A549 (cell line): Measurements from ENCODE around the gene DTNB. TPM values are rescaled to one million over a fixed set of nuclear protein-coding genes. Genes with fewer than 3 reads are reported as not detected.

ENCODE experiments used
- ATAC-seq, 2 experiments: fragments of 200-7000 bp in 1 of 2; fragments of >200 bp in 1 of 2; cut with Nextera tagmentation in 1 of 2; cut with Tn5 transposase in 1 of 2; 3 replicates each; pipeline versions ENCODE4 v1.8.0 to v1.9.1; 2018 to 2020; ENCODE audit warnings: mild to moderate bottlenecking in 1 of 2, moderate library complexity in 1 of 2
- CTCF ChIA-PET: fragments of 300-600 bp; sonication (Branson Sonifier 250); formaldehyde crosslinking; extraction: SDS; loops from one replicate; lab custom pipeline; 2021; ENCODE audit warnings: antibody characterized with exemption, inconsistent platforms; lab: Yijun Ruan, JAX
- POLR2A ChIA-PET: fragments of 350-600 bp; formaldehyde crosslinking; extraction: SDS; loops from one replicate; lab custom pipeline; 2021; ENCODE audit warnings: antibody characterized with exemption, inconsistent platforms; lab: Yijun Ruan, JAX
- DNase-seq, 2 experiments: peaks; one replicate each; pipeline versions ENCODE4 v3.0.0 to v3.0.0-alpha.2; 2011 to 2016; ENCODE audit warnings: low read depth in 1 of 2, low spot score in 1 of 2
- FAIRE-seq: peaks from 2 replicates; lab custom pipeline; 2011; peaks lifted over from hg19 to GRCh38; lab: Jason Lieb, UNC
- H3K27ac ChIP-seq, 2 experiments: fragments of >200 bp; sonication (Bioruptor Twin); formaldehyde crosslinking; 3 replicates each; pipeline ENCODE4 v1.5.1; 2016 to 2017
- H3K4me1 ChIP-seq: fragments of >200 bp; sonication (Bioruptor Twin); formaldehyde crosslinking; 3 replicates; pipeline ENCODE4 v1.6.1; 2016
- H3K4me2 ChIP-seq: fragments of >200 bp; sonication (Bioruptor Twin); formaldehyde crosslinking; 3 replicates; pipeline ENCODE4 v1.6.1; 2016
- H3K4me3 ChIP-seq: fragments of >200 bp; sonication (Bioruptor Twin); formaldehyde crosslinking; 3 replicates; pipeline ENCODE4 v1.5.1; 2016
- H3K9me3 ChIP-seq: fragments of >200 bp; sonication (Bioruptor Twin); formaldehyde crosslinking; 3 replicates; pipeline ENCODE4 v1.6.1; 2016
- CHD4 ChIP-seq: fragments of 200-600 bp; sonication (generic); IDR thresholded peaks from 2 replicates; pipeline ENCODE4 v1.6.1; 2016; ENCODE audit warnings: antibody characterized with exemption, mild to moderate bottlenecking, borderline replicate concordance
- FOSB ChIP-seq: fragments of 250-450 bp; sonication (Bioruptor Pico); IDR thresholded peaks from 2 replicates; pipeline ENCODE4 v1.5.0; 2020; ENCODE audit warnings: mild to moderate bottlenecking, moderate library complexity
- FOXS1 ChIP-seq: fragments of 250-450 bp; sonication (Bioruptor Pico); IDR thresholded peaks from 2 replicates; pipeline ENCODE4 v1.5.0; 2020; ENCODE audit warnings: mild to moderate bottlenecking, moderate library complexity
- HOXA7 ChIP-seq: fragments of 250-450 bp; sonication (Bioruptor Pico); IDR thresholded peaks from 2 replicates; pipeline ENCODE4 v1.5.0; 2020; ENCODE audit warnings: mild to moderate bottlenecking, moderate library complexity
- HOXB5 ChIP-seq: fragments of 250-450 bp; sonication (Bioruptor Pico); IDR thresholded peaks from 2 replicates; pipeline ENCODE4 v1.5.0; 2020; ENCODE audit warnings: mild to moderate bottlenecking, moderate library complexity
- JUN ChIP-seq, 2 experiments: fragments of >200 bp; sonication (Bioruptor Twin); formaldehyde crosslinking; IDR thresholded peaks; 2 replicates in 1 of 2; 3 replicates in 1 of 2; pipeline ENCODE4 v1.6.1; 2016 to 2017
- JUNB ChIP-seq: fragments of >200 bp; sonication (Bioruptor Twin); formaldehyde crosslinking; IDR thresholded peaks from 2 replicates; pipeline ENCODE4 v1.6.1; 2016
- MAFK ChIP-seq: fragments of 450-650 bp; IDR thresholded peaks from 2 replicates; pipeline ENCODE4 v1.6.1; 2014; ENCODE audit not compliant: partially characterized antibody
- MAZ ChIP-seq: fragments of 150-350 bp; IDR thresholded peaks from 2 replicates; pipeline ENCODE4 v1.6.1; 2014; ENCODE audit warnings: antibody characterized with exemption, low read depth, low read length, borderline replicate concordance
- NFE2L2 ChIP-seq: fragments of 150-350 bp; conservative IDR thresholded peaks from 2 replicates; pipeline ENCODE4 v1.6.1; 2014; ENCODE audit warnings: low read length
- NR3C1 ChIP-seq: fragments of >200 bp; sonication (Bioruptor Twin); formaldehyde crosslinking; IDR thresholded peaks from 3 replicates; pipeline ENCODE4 v1.6.1; 2017
- PHF8 ChIP-seq: fragments of 200-600 bp; sonication (generic); IDR thresholded peaks from 2 replicates; pipeline ENCODE4 v1.6.1; 2016; ENCODE audit warnings: low read depth, mild to moderate bottlenecking, antibody characterized with exemption, moderate library complexity, borderline replicate concordance
- RAD21 ChIP-seq, 2 experiments: fragments of >200 bp in 1 of 2; sonication (Bioruptor Twin) in 1 of 2; formaldehyde crosslinking in 1 of 2; IDR thresholded peaks in 1 of 2; conservative IDR thresholded peaks in 1 of 2; 2 replicates in 1 of 2; 3 replicates in 1 of 2; pipeline ENCODE4 v1.6.1; 2012 to 2018; ENCODE audit warnings: inconsistent platforms in 1 of 2
- TFCP2L1 ChIP-seq: fragments of 250-450 bp; sonication (Bioruptor Pico); IDR thresholded peaks from 2 replicates; pipeline ENCODE4 v1.5.0; 2021; ENCODE audit warnings: mild to moderate bottlenecking
- TP53 ChIP-seq: fragments of 250-450 bp; sonication (Bioruptor Pico); IDR thresholded peaks from 2 replicates; pipeline ENCODE4 v1.5.0; 2021; ENCODE audit warnings: mild to moderate bottlenecking, moderate library complexity
- WGBS: methylation state at CpG from one replicate; pipeline ENCODE4 v1.1.6; 2017; ENCODE audit errors: missing lambda C conversion rate; 5-methylcytosine and 5-hydroxymethylcytosine counted together
- polyA plus RNA-seq, 4 experiments: library from polyadenylated mRNA; depleted of rRNA in 3 of 4; stranded (reverse); fragments of >200 nt; fragmentation: RNase III in 1 of 4; extraction: RNeasy Plus Mini Kit Qiagen cat#74134 plus additional on column Dnase treatment in 1 of 4; gene quantifications; 2 replicates in 3 of 4; 3 replicates in 1 of 4; pipeline ENCODE4 v1.2.3, GENCODE V29; 2011 to 2017
- TF ChIP-seq, protein P1 (sequence below): fragments of 250-450 bp; sonication (Bioruptor Pico); IDR thresholded peaks from 2 replicates; pipeline ENCODE4 v1.5.0; 2021; ENCODE audit warnings: mild to moderate bottlenecking, moderate library complexity, borderline replicate concordance
- TF ChIP-seq, protein P2 (sequence below): IDR thresholded peaks from 2 replicates; pipeline ENCODE4 v1.6.1; 2012; ENCODE audit warnings: low read depth, borderline replicate concordance
- TF ChIP-seq, protein P3 (sequence below): fragments of 450-650 bp; IDR thresholded peaks from 2 replicates; pipeline ENCODE4 v1.6.1; 2014; ENCODE audit warnings: antibody characterized with exemption
- TF ChIP-seq, protein P4 (sequence below): fragments of >200 bp; sonication (Bioruptor Twin); formaldehyde crosslinking; IDR thresholded peaks from 2 replicates; pipeline ENCODE4 v1.6.1; 2016
- TF ChIP-seq, protein P5 (sequence below): IDR thresholded peaks from 2 replicates; pipeline ENCODE4 v1.6.1; 2012

The DTNB gene
- polyA plus RNA-seq, 2 of the 4 experiments (the other 2 are of a cell fraction): 11.2 to 32.6 TPM

DNA sequence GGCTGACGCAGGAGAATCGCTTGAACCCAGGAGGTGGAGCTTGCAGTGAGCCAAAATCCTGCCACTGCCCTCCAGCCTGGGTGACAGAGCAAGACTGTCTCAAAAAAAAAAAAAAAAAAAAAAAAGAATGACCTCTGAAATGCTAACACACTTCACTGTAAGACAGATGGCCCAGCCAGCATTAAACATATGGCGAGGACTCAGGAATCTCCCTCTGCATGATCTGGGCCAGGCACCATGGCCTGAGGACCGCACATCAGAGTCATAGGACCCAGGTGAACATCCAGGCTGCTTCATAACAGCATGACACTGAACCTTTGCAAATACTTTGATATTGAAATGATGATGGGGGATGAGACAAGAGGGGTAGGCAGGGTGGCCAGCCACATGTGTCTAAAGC lies 275.6 kb downstream of the DTNB start:
- Histone ChIP-seq H3K9me3 (no peaks in the 10 kb centered on the region), H3K4me2 (no peak overlapping the region), H3K4me1 (no peaks in the 10 kb centered on the region), H3K4me3 (no peak overlapping the region), H3K27ac (no peak overlapping the region)
- CTCF ChIA-PET: interaction anchor here (0.6 to 3.2 kb wide), 5 partner anchors 9 to 116 kb away, joined by 3 to 19 read pairs (median 4); no protein-coding TSS in a partner anchor
- FAIRE-seq (no peak), DNase-seq (no peak), ATAC-seq (peak in 1 of 2 experiments; percentile 52; a peak in 2 of 6 replicates)
- TF ChIP-seq, protein P1, sequence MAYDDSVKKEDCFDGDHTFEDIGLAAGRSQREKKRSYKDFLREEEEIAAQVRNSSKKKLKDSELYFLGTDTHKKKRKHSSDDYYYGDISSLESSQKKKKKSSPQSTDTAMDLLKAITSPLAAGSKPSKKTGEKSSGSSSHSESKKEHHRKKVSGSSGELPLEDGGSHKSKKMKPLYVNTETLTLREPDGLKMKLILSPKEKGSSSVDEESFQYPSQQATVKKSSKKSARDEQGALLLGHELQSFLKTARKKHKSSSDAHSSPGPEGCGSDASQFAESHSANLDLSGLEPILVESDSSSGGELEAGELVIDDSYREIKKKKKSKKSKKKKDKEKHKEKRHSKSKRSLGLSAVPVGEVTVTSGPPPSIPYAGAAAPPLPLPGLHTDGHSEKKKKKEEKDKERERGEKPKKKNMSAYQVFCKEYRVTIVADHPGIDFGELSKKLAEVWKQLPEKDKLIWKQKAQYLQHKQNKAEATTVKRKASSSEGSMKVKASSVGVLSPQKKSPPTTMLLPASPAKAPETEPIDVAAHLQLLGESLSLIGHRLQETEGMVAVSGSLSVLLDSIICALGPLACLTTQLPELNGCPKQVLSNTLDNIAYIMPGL (CRISPR knock-in tag): no peak
- TF ChIP-seq FOXS1 (CRISPR knock-in tag) (no peak), JUNB (no peak), HOXB5 (CRISPR knock-in tag) (no peak), FOSB (CRISPR knock-in tag) (no peak), TP53 (CRISPR knock-in tag) (no peak), MAFK (no peak), RAD21 (conservative IDR thresholded peaks at IDR 0.05 in 1 of 2, IDR thresholded peaks at IDR 0.05 in 1 of 2) (no peak), CHD4 (no peak), TFCP2L1 (CRISPR knock-in tag) (no peak)
- TF ChIP-seq, protein P2, sequence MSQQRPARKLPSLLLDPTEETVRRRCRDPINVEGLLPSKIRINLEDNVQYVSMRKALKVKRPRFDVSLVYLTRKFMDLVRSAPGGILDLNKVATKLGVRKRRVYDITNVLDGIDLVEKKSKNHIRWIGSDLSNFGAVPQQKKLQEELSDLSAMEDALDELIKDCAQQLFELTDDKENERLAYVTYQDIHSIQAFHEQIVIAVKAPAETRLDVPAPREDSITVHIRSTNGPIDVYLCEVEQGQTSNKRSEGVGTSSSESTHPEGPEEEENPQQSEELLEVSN: no peak
- TF ChIP-seq, protein P3, sequence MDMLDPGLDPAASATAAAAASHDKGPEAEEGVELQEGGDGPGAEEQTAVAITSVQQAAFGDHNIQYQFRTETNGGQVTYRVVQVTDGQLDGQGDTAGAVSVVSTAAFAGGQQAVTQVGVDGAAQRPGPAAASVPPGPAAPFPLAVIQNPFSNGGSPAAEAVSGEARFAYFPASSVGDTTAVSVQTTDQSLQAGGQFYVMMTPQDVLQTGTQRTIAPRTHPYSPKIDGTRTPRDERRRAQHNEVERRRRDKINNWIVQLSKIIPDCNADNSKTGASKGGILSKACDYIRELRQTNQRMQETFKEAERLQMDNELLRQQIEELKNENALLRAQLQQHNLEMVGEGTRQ: no peak
- POLR2A ChIA-PET: no interaction called here
- WGBS: 93% methylated on average over 4 of the region's 4 CpGs

DNA sequence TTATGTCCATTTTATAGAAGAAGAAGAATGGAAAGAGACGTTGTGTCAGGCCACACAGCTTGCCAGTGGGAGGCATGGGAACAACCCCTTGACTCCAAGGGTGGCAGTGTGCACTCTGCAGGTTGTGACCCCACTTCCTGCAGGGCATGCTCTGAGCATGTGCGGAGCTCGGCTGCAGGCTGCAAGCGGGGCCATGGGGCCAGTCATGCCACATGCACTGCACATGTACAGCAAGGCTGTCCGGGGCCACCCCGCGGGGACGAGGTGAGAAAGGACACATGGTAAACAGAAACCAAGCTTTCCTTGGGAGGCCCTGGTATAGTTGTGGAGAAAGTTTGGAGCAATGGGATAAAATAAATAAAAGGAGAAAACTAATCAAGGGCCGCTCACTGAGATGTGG lies 284.2 kb downstream of the DTNB start:
- POLR2A ChIA-PET: no interaction called here
- H3K4me3 ChIP-seq: no peak overlapping the region
- CTCF ChIA-PET: interaction anchor here (0.7 to 7.9 kb wide), 5 partner anchors 9 to 134 kb away, joined by 3 to 92 read pairs (median 5); no protein-coding TSS in a partner anchor
- H3K9me3 ChIP-seq: no peaks in the 10 kb centered on the region
- TF ChIP-seq NR3C1 (no peak), PHF8 (no peak), JUN (IDR thresholded peaks at IDR 0.05) (no peak), MAZ (no peak), TP53 (CRISPR knock-in tag) (no peak), FOXS1 (CRISPR knock-in tag) (no peak), NFE2L2 (no peak), HOXA7 (no peak)
- TF ChIP-seq, protein P4, sequence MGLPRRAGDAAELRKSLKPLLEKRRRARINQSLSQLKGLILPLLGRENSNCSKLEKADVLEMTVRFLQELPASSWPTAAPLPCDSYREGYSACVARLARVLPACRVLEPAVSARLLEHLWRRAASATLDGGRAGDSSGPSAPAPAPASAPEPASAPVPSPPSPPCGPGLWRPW: no peak
- TF ChIP-seq, protein P5, sequence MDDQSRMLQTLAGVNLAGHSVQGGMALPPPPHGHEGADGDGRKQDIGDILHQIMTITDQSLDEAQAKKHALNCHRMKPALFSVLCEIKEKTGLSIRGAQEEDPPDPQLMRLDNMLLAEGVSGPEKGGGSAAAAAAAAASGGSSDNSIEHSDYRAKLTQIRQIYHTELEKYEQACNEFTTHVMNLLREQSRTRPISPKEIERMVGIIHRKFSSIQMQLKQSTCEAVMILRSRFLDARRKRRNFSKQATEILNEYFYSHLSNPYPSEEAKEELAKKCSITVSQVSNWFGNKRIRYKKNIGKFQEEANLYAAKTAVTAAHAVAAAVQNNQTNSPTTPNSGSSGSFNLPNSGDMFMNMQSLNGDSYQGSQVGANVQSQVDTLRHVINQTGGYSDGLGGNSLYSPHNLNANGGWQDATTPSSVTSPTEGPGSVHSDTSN: no peak
- TF ChIP-seq, all 56 proteins: peak for 0
- FAIRE-seq: no peak
- 91% methylated on average over 9 of the region's 9 CpGs for WGBS
- Histone ChIP-seq H3K4me2 (no peak overlapping the region), H3K4me1 (no peaks in the 10 kb centered on the region), H3K27ac (no peak overlapping the region)
- DNase-seq: no peak
- ATAC-seq: no peak
